Glomerular visceral epithelial cell (primary cell): ENCODE measurements around the gene DEFB124.
"Not testable (repeated sequence)": the region's sequence is repeated elsewhere in the genome, so short reads cannot be mapped to it uniquely, and the experiment has no call there.

Experiments
- DNase-seq: peaks from one replicate; pipeline ENCODE4 v3.0.0-alpha.2; 2016; ENCODE audit errors: extremely low spot score

The DEFB124 gene

GRCh38 chr20:31474758-31475427, at the start of gene DEFB124, which contains the start of gene REM1:
Gene DEFB124 (minus strand): TSS chr20:31475127. CDS start chr20:31473013, 2,114 bp downstream.
Gene REM1 (plus strand): TSS chr20:31475288. CDS start chr20:31476446, 1,158 bp downstream.
- no peak for DNase-seq

- no peak for DNase-seq
Measured at GRCh38 chr20:31523361-31524283, 48.7 kb upstream of the DEFB124 start.

GRCh38 chr20:31522731-31523130, 47.8 kb upstream of the DEFB124 start:
- no peak for DNase-seq

GRCh38 chr20:31521267-31521666, 46.3 kb upstream of the DEFB124 start:
- not testable (repeated sequence) for DNase-seq

- DNase-seq, result peak; percentile 76
Measured at GRCh38 chr20:31517373-31517772, 42.4 kb upstream of the DEFB124 start.

GRCh38 chr20:31516651-31517050, 41.7 kb upstream of the DEFB124 start:
- DNase-seq, result no peak

- no peak for DNase-seq
Measured at GRCh38 chr20:31516166-31516565, 41.2 kb upstream of the DEFB124 start.

- DNase-seq, result peak; percentile 28
Measured at GRCh38 chr20:31515775-31516107, 40.8 kb upstream of the DEFB124 start.

- DNase-seq, result no peak
Measured at GRCh38 chr20:31515072-31515774, 40.3 kb upstream of the DEFB124 start.

- peak; percentile 96 for DNase-seq
Measured at GRCh38 chr20:31514154-31515071, 39.5 kb upstream of the DEFB124 start, which contains the start of gene HM13. Gene HM13 (plus strand): TSS chr20:31514442. CDS start chr20:31514552, 110 bp downstream.

- no peak for DNase-seq
Measured at GRCh38 chr20:31508517-31509244, 33.8 kb upstream of the DEFB124 start.

GRCh38 chr20:31505903-31506302, 31.0 kb upstream of the DEFB124 start:
- no peak for DNase-seq

GRCh38 chr20:31502884-31503673, 28.2 kb upstream of the DEFB124 start:
- DNase-seq, result peak; percentile 82

- no peak for DNase-seq
Measured at GRCh38 chr20:31500527-31500926, 25.6 kb upstream of the DEFB124 start.

- no peak for DNase-seq
Measured at GRCh38 chr20:31497838-31498540, 23.1 kb upstream of the DEFB124 start.

- peak; percentile 37 for DNase-seq
Measured at GRCh38 chr20:31496761-31497295, 21.9 kb upstream of the DEFB124 start.

- DNase-seq, result peak; percentile 30
Measured at GRCh38 chr20:31494131-31494530, 19.2 kb upstream of the DEFB124 start.

GRCh38 chr20:31490752-31491151, 15.8 kb upstream of the DEFB124 start:
- no peak for DNase-seq

- DNase-seq, result no peak
Measured at GRCh38 chr20:31489152-31489551, 14.2 kb upstream of the DEFB124 start.
